ENCODE data around the gene TRDN.

DNA sequence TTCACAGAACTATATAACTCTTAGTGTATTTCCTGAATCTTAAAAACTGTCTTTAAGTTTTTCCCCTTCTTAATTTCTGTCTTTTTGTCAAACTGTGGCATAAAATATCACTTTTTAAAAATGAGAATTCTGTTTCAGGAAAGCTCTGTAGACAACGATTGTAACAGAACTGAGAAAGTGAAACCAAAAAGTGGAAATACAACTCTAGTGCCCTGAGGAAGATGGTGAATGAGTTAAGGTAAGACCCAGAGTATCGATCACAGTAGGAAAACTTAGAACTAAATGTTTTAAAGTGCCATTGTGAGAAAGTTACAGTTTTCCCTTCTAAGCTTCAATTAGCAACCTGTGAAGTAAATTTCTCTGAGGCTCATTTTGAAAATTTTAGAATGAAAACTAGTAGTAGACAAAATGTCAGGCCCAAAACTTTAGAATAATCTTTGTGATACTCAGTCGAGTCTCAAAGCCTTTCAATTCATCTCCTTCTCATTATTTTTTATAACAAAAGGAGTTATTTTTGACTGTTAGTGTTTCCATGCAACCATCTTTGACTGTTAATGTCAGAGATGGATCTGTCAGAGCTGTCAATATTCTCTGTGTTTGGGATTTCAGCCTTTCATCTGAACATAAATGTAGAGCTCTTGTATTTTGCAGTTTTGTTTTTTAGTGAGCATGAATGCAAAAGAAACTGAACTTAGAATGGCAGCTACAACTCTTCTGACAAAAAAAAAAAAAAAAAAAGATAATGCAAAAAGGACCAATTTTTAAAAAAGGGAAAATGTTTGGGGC is 19.0 kb upstream of the TRDN start:
- TF ChIP-seq, protein P1, sequence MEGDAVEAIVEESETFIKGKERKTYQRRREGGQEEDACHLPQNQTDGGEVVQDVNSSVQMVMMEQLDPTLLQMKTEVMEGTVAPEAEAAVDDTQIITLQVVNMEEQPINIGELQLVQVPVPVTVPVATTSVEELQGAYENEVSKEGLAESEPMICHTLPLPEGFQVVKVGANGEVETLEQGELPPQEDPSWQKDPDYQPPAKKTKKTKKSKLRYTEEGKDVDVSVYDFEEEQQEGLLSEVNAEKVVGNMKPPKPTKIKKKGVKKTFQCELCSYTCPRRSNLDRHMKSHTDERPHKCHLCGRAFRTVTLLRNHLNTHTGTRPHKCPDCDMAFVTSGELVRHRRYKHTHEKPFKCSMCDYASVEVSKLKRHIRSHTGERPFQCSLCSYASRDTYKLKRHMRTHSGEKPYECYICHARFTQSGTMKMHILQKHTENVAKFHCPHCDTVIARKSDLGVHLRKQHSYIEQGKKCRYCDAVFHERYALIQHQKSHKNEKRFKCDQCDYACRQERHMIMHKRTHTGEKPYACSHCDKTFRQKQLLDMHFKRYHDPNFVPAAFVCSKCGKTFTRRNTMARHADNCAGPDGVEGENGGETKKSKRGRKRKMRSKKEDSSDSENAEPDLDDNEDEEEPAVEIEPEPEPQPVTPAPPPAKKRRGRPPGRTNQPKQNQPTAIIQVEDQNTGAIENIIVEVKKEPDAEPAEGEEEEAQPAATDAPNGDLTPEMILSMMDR (IDR thresholded peaks at IDR 0.05), result no peak
- TF ChIP-seq POLR2A (IDR thresholded peaks at IDR 0.05), result no peak

Data from body of pancreas (tissue), 4 donors.